Thoracic aorta (tissue), 2 donors: Measurements from ENCODE around the gene NOS1AP. TPM values are rescaled to one million over a fixed set of nuclear protein-coding genes. Genes with fewer than 3 reads are reported as not detected.
"Not testable (repeated sequence)": the region's sequence is repeated elsewhere in the genome, so short reads cannot be mapped to it uniquely, and the experiment has no call there.

Experiments
- ATAC-seq: fragments of 150-250 bp; one replicate; pipeline ENCODE4 v1.8.0; 2017; ENCODE audit warnings: low read depth; ENCODE audit not compliant: insufficient number of reproducible peaks, low FRiP score
- DNase-seq: peaks from one replicate; pipeline ENCODE4 v3.0.0-alpha.2; 2020; ENCODE audit warnings: low spot score
- H3K27ac ChIP-seq, 2 donors: fragments of 200-600 bp; sonication (generic); 1 replicate in 1 of 2; 2 replicates in 1 of 2; pipeline ENCODE4 v1.5.1; 2016; ENCODE audit warnings: mild to moderate bottlenecking in 2 of 2, moderate library complexity in 2 of 2
- H3K27me3 ChIP-seq: fragments of 200-600 bp; sonication (generic); replicated peaks from 2 replicates; pipeline ENCODE4 v1.6.0; 2016; ENCODE audit warnings: mild to moderate bottlenecking; ENCODE audit not compliant: insufficient read depth
- H3K36me3 ChIP-seq: fragments of 200-600 bp; sonication (generic); one replicate; pipeline ENCODE4 v1.5.1; 2016
- H3K4me1 ChIP-seq, 2 donors: fragments of 200-600 bp; sonication (generic); 1 replicate in 1 of 2; 2 replicates in 1 of 2; pipeline versions ENCODE4 v1.5.1 to v1.6.0; 2016; ENCODE audit warnings: low read depth in 2 of 2, mild to moderate bottlenecking in 1 of 2; ENCODE audit not compliant: control insufficient read depth in 1 of 2
- H3K4me3 ChIP-seq: fragments of 200-600 bp; sonication (generic); 2 replicates; pipeline ENCODE4 v1.5.1; 2016; ENCODE audit warnings: mild to moderate bottlenecking
- H3K9me3 ChIP-seq: fragments of 200-600 bp; sonication (generic); 2 replicates; pipeline ENCODE4 v1.5.1; 2016
- CTCF ChIP-seq: fragments of 200-600 bp; sonication (generic); IDR thresholded peaks from one replicate; pipeline ENCODE4 v1.5.1; 2019; ENCODE audit warnings: antibody characterized with exemption
- total RNA-seq, 2 donors: library from RNA; depleted of rRNA; stranded (reverse); fragments of >200 nt; gene quantifications; one replicate each; pipeline versions ENCODE4 v1.1.0 to v1.2.3, GENCODE V29; 2016

Gene NOS1AP
- total RNA-seq, 2 donors from 2014 or later, result 6.3 to 12.2 TPM

- peak overlapping the region in 1 of 2 donors; percentile 43 for H3K27ac ChIP-seq
- no peak overlapping the region for H3K4me3 ChIP-seq
- H3K27me3 ChIP-seq, result no peaks in the 10 kb centered on the region
- TF ChIP-seq CTCF, result no peak
- H3K4me1 ChIP-seq, result peaks cover 0 to 34% of the 10 kb centered on the region in 2 donors
- ATAC-seq (no peak), DNase-seq (no peak)
- no peaks in the 10 kb centered on the region for H3K9me3 ChIP-seq
- H3K36me3 ChIP-seq, result no peaks in the 10 kb centered on the region
These were observed 11.1 kb downstream of the NOS1AP start for GRCh38 chr1:162080472-162081015.

- TF ChIP-seq CTCF, result no peak
- Histone ChIP-seq H3K4me1 (peaks cover 0 to 34% of the 10 kb centered on the region in 2 donors), H3K27me3 (no peaks in the 10 kb centered on the region), H3K36me3 (no peaks in the 10 kb centered on the region), H3K27ac (peak overlapping the region in 1 of 2 donors; percentile 43), H3K9me3 (no peaks in the 10 kb centered on the region), H3K4me3 (no peak overlapping the region)
- ATAC-seq (no peak), DNase-seq (no peak)
These were observed 11.8 kb downstream of the NOS1AP start for GRCh38 chr1:162081316-162081715.

- Histone ChIP-seq H3K4me1 (peaks cover 0 to 34% of the 10 kb centered on the region in 2 donors), H3K27ac (peak overlapping the region in 1 of 2 donors; percentile 9)
- H3K27me3 ChIP-seq, H3K36me3 ChIP-seq, H3K4me3 ChIP-seq, ATAC-seq, DNase-seq, H3K9me3 ChIP-seq: not testable (repeated sequence)
These were observed 12.6 kb downstream of the NOS1AP start for GRCh38 chr1:162082080-162082479.

GRCh38 chr1:162083273-162083672, 13.8 kb downstream of the NOS1AP start:
- no peak overlapping the region for H3K27ac ChIP-seq
- H3K36me3 ChIP-seq, result no peaks in the 10 kb centered on the region
- H3K9me3 ChIP-seq, result no peaks in the 10 kb centered on the region
- TF ChIP-seq CTCF, result no peak
- ATAC-seq (no peak), DNase-seq (no peak)
- no peaks in the 10 kb centered on the region for H3K27me3 ChIP-seq
- H3K4me1 ChIP-seq, result peaks cover 0 to 23% of the 10 kb centered on the region in 2 donors
- H3K4me3 ChIP-seq, result no peak overlapping the region

GRCh38 chr1:162085991-162086390, 16.5 kb downstream of the NOS1AP start:
- peaks cover 0 to 12% of the 10 kb centered on the region in 2 donors for H3K4me1 ChIP-seq
- no peaks in the 10 kb centered on the region for H3K27me3 ChIP-seq
- no peak overlapping the region for H3K27ac ChIP-seq
- no peak for TF ChIP-seq CTCF
- no peaks in the 10 kb centered on the region for H3K36me3 ChIP-seq
- DNase-seq (no peak), ATAC-seq (no peak)
- no peaks in the 10 kb centered on the region for H3K9me3 ChIP-seq
- no peak overlapping the region for H3K4me3 ChIP-seq

- no peak overlapping the region for H3K4me3 ChIP-seq
- no peak for ATAC-seq
- no peak for DNase-seq
- no peaks in the 10 kb centered on the region for H3K9me3 ChIP-seq
- H3K27me3 ChIP-seq, result no peaks in the 10 kb centered on the region
- peaks cover 2 to 18% of the 10 kb centered on the region in 2 donors for H3K4me1 ChIP-seq
- H3K36me3 ChIP-seq, result no peaks in the 10 kb centered on the region
- H3K27ac ChIP-seq, result no peak overlapping the region
- no peak for TF ChIP-seq CTCF
These were observed 17.6 kb downstream of the NOS1AP start for GRCh38 chr1:162087111-162087510.
